ENCODE data around the gene MTF1. TPM values are rescaled to one million over a fixed set of nuclear protein-coding genes. Genes with fewer than 3 reads are reported as not detected.
A peak's percentile ranks its signal among the peaks of the same experiment; 100 is the strongest.

The MTF1 gene
- total RNA-seq, 4 donors from 2014 or later = 6.1 to 9.0 (median 7.8) TPM

DNA sequence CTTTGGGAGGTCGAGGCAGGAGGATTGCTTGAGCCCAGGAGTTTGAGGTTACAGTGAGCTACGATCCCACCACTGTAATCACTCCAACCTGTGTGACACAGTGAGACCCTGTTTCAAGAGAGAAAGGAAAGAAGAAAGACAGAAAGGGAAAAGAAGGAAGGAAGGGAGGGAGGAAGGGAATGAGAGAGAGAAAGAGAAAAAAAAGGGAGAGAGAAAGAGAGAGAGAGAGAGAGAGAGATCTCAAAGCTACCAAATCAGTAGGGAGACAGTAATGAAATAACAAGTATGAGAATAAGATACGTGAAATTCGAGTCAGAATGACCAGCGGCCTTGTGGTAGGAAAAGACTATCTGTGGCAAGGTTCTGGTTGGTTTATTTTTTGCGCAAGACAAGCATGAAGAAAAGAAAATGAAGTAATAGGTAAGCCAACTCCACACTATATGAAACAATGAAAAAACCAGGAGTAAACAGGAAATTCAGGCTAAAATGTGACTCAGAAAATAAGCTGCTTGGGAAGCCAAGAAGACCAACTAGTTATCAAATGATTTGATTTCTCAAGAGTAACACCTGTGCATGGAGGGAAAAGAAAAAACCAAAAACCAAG lies 8.9 kb downstream of the MTF1 start:
- WGBS, 2 donors = 84 to 87% methylated on average over 6 of the region's 6 CpGs
- peak overlapping the region in 1 of 4 donors; percentile 2 for H3K27ac ChIP-seq
- peaks cover 0 to 82% (median 12%) of the 10 kb centered on the region in 4 donors for H3K4me1 ChIP-seq
- H3K4me3 ChIP-seq = no peak overlapping the region
- TF ChIP-seq POLR2A (IDR thresholded peaks at IDR 0.05) (no peak), EP300 (IDR thresholded peaks at IDR 0.05) (no peak)
- TF ChIP-seq, protein P1, sequence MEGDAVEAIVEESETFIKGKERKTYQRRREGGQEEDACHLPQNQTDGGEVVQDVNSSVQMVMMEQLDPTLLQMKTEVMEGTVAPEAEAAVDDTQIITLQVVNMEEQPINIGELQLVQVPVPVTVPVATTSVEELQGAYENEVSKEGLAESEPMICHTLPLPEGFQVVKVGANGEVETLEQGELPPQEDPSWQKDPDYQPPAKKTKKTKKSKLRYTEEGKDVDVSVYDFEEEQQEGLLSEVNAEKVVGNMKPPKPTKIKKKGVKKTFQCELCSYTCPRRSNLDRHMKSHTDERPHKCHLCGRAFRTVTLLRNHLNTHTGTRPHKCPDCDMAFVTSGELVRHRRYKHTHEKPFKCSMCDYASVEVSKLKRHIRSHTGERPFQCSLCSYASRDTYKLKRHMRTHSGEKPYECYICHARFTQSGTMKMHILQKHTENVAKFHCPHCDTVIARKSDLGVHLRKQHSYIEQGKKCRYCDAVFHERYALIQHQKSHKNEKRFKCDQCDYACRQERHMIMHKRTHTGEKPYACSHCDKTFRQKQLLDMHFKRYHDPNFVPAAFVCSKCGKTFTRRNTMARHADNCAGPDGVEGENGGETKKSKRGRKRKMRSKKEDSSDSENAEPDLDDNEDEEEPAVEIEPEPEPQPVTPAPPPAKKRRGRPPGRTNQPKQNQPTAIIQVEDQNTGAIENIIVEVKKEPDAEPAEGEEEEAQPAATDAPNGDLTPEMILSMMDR (IDR thresholded peaks at IDR 0.05) = no peak
- no peaks in the 10 kb centered on the region for H3K27me3 ChIP-seq
- peaks cover 0 to 29% (median 0%) of the 10 kb centered on the region in 3 donors for H3K36me3 ChIP-seq
- no peak for DNase-seq (ENCODE audit: low spot score in 2 of 2)
- no peaks in the 10 kb centered on the region for H3K9me3 ChIP-seq

DNA sequence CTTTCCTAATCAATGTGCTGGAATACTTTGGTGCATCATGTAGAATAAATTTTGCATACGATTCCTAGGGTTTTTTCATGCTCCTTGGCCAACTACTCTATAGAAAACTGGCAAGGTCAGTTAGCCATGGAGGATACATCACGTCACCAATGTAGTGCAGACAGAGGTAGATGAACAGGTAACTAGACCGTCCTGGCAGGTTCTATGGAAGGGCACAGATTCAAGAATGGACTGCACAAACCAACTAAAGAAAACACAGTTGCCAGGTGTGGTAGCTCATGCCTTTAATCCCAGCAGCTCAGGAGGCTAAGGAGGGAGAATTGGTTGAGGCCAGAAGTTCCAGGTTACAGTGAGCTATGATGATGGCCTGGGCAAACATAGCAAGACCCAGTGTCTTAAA lies 9.9 kb downstream of the MTF1 start:
- TF ChIP-seq EP300 (IDR thresholded peaks at IDR 0.05) = no peak
- no peak for TF ChIP-seq POLR2A (IDR thresholded peaks at IDR 0.05)
- TF ChIP-seq, protein P1 (IDR thresholded peaks at IDR 0.05) = no peak
- Histone ChIP-seq H3K4me1 (peaks cover 0 to 80% (median 10%) of the 10 kb centered on the region in 4 donors), H3K36me3 (peaks cover 0 to 19% (median 0%) of the 10 kb centered on the region in 3 donors), H3K27me3 (no peaks in the 10 kb centered on the region), H3K27ac (no peak overlapping the region), H3K4me3 (no peak overlapping the region), H3K9me3 (no peaks in the 10 kb centered on the region)
- 93% methylated on average over 3 of the region's 3 CpGs for WGBS, 2 donors
- no peak for DNase-seq (ENCODE audit: low spot score in 2 of 2)

DNA sequence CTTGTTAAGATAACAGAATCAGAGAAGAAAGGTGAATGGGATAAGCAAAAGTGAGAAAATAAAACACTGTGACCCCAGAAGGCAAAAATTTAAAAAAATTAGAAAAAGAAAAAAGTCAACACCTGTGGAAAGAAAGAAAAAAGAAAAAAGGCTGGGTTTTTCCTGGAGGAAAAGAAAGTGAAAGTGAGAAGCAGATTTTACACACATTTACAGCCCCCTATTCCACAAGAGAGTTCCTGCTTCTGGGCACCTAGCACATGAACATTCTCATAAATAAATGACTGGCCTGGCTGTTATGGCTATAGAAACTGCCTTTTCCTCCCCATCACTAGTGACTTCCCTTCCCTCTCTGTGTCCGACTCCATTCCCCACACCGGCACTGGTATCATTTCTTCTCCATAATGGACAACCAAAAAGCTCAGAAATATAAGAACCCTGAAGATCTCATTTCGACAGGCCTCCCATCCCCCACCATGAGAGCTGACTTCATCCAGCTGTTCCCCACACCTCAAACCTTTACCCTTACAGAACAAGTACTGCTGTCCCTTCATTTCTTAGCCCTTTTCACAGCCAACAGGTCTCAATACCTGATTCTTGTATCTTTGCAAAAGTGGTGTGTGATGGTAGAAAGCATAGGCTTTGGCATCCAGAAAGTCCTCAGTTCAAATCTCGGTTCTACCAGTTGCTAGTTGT lies 12.6 kb downstream of the MTF1 start:
- peaks cover 0 to 10% (median 0%) of the 10 kb centered on the region in 3 donors for H3K36me3 ChIP-seq
- no peak overlapping the region for H3K27ac ChIP-seq
- H3K4me3 ChIP-seq = no peak overlapping the region
- DNase-seq (ENCODE audit: low spot score in 2 of 2) = no peak
- TF ChIP-seq, protein P1 (IDR thresholded peaks at IDR 0.05) = no peak
- TF ChIP-seq EP300 (IDR thresholded peaks at IDR 0.05) (no peak), POLR2A (IDR thresholded peaks at IDR 0.05) (no peak)
- no peaks in the 10 kb centered on the region for H3K9me3 ChIP-seq
- WGBS, 2 donors = 82 to 88% methylated on average over 4 of the region's 4 CpGs
- peaks cover 0 to 55% (median 9%) of the 10 kb centered on the region in 4 donors for H3K4me1 ChIP-seq
- no peaks in the 10 kb centered on the region for H3K27me3 ChIP-seq

DNA sequence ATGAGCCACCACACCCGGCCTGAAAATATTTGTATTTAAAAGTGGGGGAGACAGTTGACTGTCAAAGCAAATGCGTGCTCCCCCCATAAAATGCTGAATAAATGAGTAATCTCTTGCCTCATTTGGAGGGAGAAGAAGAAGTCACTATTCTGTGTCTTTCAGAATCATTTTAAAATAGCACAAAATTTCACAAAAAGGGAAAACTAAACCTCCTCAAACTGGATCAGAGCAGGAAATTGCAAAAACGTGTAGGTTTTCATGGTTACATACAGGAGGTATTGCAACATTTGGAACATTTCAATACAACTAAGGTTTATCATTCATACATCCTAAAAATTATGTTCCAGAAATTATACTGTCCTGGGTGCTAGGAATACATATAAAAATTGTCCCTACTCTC lies 13.6 kb downstream of the MTF1 start:
- H3K4me1 ChIP-seq = peaks cover 0 to 48% (median 2%) of the 10 kb centered on the region in 4 donors
- no peak overlapping the region for H3K4me3 ChIP-seq
- no peak overlapping the region for H3K27ac ChIP-seq
- no peak for DNase-seq (ENCODE audit: low spot score in 2 of 2)
- WGBS, 2 donors = 75 to 83% methylated on average over 3 of the region's 3 CpGs
- no peaks in the 10 kb centered on the region for H3K27me3 ChIP-seq
- TF ChIP-seq EP300 (IDR thresholded peaks at IDR 0.05) (peak in 1 of 2 donors; percentile 26), POLR2A (IDR thresholded peaks at IDR 0.05) (no peak)
- TF ChIP-seq, protein P1 (IDR thresholded peaks at IDR 0.05) = no peak
- H3K36me3 ChIP-seq = peaks cover 0 to 18% (median 0%) of the 10 kb centered on the region in 3 donors
- no peaks in the 10 kb centered on the region for H3K9me3 ChIP-seq

DNA sequence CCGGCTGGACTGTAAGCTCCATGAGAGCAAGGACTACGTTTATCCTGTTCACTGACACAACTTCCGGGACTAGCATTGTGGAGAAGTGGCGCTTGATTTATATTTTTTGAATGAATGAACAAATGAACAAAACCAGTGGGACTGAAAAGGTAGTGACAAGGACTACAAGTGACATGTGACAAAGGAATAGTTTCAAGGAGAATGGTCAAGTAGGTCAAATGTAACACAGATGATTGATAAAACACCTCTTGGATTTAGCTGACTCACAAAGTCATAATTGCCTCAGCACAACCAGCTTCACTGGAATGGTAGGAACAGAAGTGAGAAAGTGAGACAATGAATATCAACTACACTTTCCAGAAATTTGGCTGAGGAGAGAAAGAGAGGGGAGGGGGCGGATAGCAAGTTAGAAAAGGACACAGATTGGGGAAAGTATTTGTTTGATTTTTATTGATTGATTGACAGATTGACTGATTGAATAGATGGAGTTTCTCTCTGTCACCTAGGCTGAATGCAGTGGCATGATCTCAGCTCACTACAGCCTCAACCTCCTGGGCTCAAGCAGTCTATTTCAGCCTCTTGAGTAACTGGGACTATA lies 14.2 kb downstream of the MTF1 start:
- Histone ChIP-seq H3K36me3 (peaks cover 0 to 25% (median 0%) of the 10 kb centered on the region in 3 donors), H3K27me3 (no peaks in the 10 kb centered on the region), H3K4me1 (peaks cover 0 to 49% (median 2%) of the 10 kb centered on the region in 4 donors), H3K9me3 (no peaks in the 10 kb centered on the region), H3K27ac (no peak overlapping the region), H3K4me3 (no peak overlapping the region)
- DNase-seq (ENCODE audit: low spot score in 2 of 2) = no peak
- TF ChIP-seq, protein P1 (IDR thresholded peaks at IDR 0.05) = no peak
- TF ChIP-seq POLR2A (IDR thresholded peaks at IDR 0.05) = no peak
- no peak for TF ChIP-seq EP300 (IDR thresholded peaks at IDR 0.05)
- 83 to 88% methylated on average over 5 of the region's 5 CpGs for WGBS, 2 donors

All from tibial nerve (tissue), 4 donors.